Lung (tissue), 12 donors: Measurements from ENCODE around the gene PCDHGA1. TPM values are rescaled to one million over a fixed set of nuclear protein-coding genes. Genes with fewer than 3 reads are reported as not detected.

ENCODE experiments used
- ATAC-seq: fragments of 200-7000 bp; cut with Tn5 transposase; one replicate; pipeline ENCODE4 v1.9.1; 2020; ENCODE audit warnings: moderate number of reproducible peaks; ENCODE audit not compliant: insufficient read depth, low FRiP score
- DNase-seq, 3 donors: peaks; one replicate each; pipeline ENCODE4 v3.0.0-alpha.2; 2013 to 2017
- H3K27ac ChIP-seq, 2 donors: one replicate each; pipeline ENCODE4 v1.5.1; 2013; ENCODE audit warnings: mild to moderate bottlenecking in 2 of 2, moderate library complexity in 2 of 2, control low read depth in 1 of 2, inconsistent platforms in 1 of 2, low read depth in 1 of 2, low read length in 1 of 2
- H3K27me3 ChIP-seq, 3 donors: one replicate each; pipeline ENCODE4 v1.5.1; 2013; ENCODE audit warnings: low read length in 2 of 3; ENCODE audit not compliant: control insufficient read depth in 3 of 3, insufficient read depth in 3 of 3
- H3K36me3 ChIP-seq, 4 donors: one replicate each; pipeline ENCODE4 v1.5.1; 2013; ENCODE audit warnings: low read length in 4 of 4, mild to moderate bottlenecking in 1 of 4, moderate library complexity in 1 of 4; ENCODE audit not compliant: control insufficient read depth in 4 of 4, insufficient read depth in 4 of 4
- H3K4me1 ChIP-seq, 5 donors: one replicate each; pipeline ENCODE4 v1.5.1; 2013; ENCODE audit warnings: low read length in 5 of 5, mild to moderate bottlenecking in 2 of 5, moderate library complexity in 1 of 5; ENCODE audit not compliant: control insufficient read depth in 5 of 5, insufficient read depth in 5 of 5
- H3K4me3 ChIP-seq: one replicate; pipeline ENCODE4 v1.5.1; 2013; ENCODE audit warnings: mild to moderate bottlenecking, control low read depth, moderate library complexity
- H3K9ac ChIP-seq, 2 donors: one replicate each; pipeline ENCODE4 v1.5.1; 2013; ENCODE audit warnings: low read length in 2 of 2, control low read depth in 1 of 2; ENCODE audit not compliant: insufficient read depth in 1 of 2
- H3K9me3 ChIP-seq, 4 donors: one replicate each; pipeline ENCODE4 v1.5.1; 2013; ENCODE audit warnings: low read length in 3 of 4, mild to moderate bottlenecking in 1 of 4, moderate library complexity in 1 of 4; ENCODE audit not compliant: control insufficient read depth in 4 of 4, insufficient read depth in 3 of 4
- CTCF ChIP-seq: IDR thresholded peaks from 2 replicates; pipeline ENCODE4 v1.5.1; 2012; ENCODE audit warnings: mild to moderate bottlenecking; ENCODE audit errors: control extremely low read depth, extremely low read depth
- WGBS, 2 donors: extraction: QIAGEN DNeasy Blood & Tissue Kit; methylation state at CpG; one replicate each; pipeline ENCODE4 v1.1.7; 2013; 5-methylcytosine and 5-hydroxymethylcytosine counted together
- polyA plus RNA-seq, 2 donors: library from polyadenylated mRNA; stranded (reverse); fragments of 200-250 nt; gene quantifications; one replicate each; pipeline ENCODE4 v1.2.1, GENCODE V29; 2013
- total RNA-seq, 2 donors: library from RNA; depleted of rRNA in 1 of 2; stranded (reverse); fragments of >200 nt in 1 of 2; gene quantifications; one replicate each; pipeline ENCODE4 v1.2.1, GENCODE V29; 2014 to 2021
- donor health status: control.
- donor health status: control.
- donor health status: Bipolar disorder and iron deficiency.
- donor health status: healthy.
- donor health status: DM: yes; HTN: yes; CAD: no.

The PCDHGA1 gene
- total and polyA plus RNA-seq, 4 donors = 0.15 to 0.71 (median 0.36) TPM

GRCh38 chr5:141517312-141517711 lies 187.0 kb downstream of the PCDHGA1 start:
- peaks cover 6 to 32% (median 7%) of the 10 kb centered on the region in 4 donors for H3K36me3 ChIP-seq
- no peak for TF ChIP-seq CTCF

GRCh38 chr5:141517880-141518617 lies 187.7 kb downstream of the PCDHGA1 start:
- Histone ChIP-seq H3K4me1 (peaks cover 16 to 83% (median 35%) of the 10 kb centered on the region in 5 donors), H3K36me3 (peaks cover 6 to 34% (median 10%) of the 10 kb centered on the region in 4 donors), H3K9ac (no peak overlapping the region)

More at GRCh38 chr5:141517312-141517711, 187.0 kb downstream of the PCDHGA1 start:
- H3K9me3 ChIP-seq = no peaks in the 10 kb centered on the region
- H3K27me3 ChIP-seq = no peaks in the 10 kb centered on the region
- DNase-seq (no peak), ATAC-seq (no peak)
- peak overlapping the region in 1 of 2 donors; percentile 78 for H3K27ac ChIP-seq
- peaks cover 19 to 83% (median 30%) of the 10 kb centered on the region in 5 donors for H3K4me1 ChIP-seq
- 48 to 73% methylated on average over 8 of the region's 8 CpGs for WGBS, 2 donors
- H3K9ac ChIP-seq = no peak overlapping the region
- H3K4me3 ChIP-seq = no peak overlapping the region

GRCh38 chr5:141518618-141519015 lies 188.3 kb downstream of the PCDHGA1 start:
- Histone ChIP-seq H3K9ac (no peak overlapping the region), H3K27ac (peak overlapping the region in 1 of 2 donors; percentile 47), H3K4me3 (no peak overlapping the region), H3K9me3 (no peaks in the 10 kb centered on the region), H3K27me3 (no peaks in the 10 kb centered on the region), H3K36me3 (peaks cover 6 to 38% (median 10%) of the 10 kb centered on the region in 4 donors), H3K4me1 (peaks cover 15 to 83% (median 35%) of the 10 kb centered on the region in 5 donors)
- 94% methylated on average over 1 of the region's 1 CpG for WGBS, 2 donors
- ATAC-seq (no peak), DNase-seq (no peak)
- no peak for TF ChIP-seq CTCF

More at GRCh38 chr5:141517880-141518617, 187.7 kb downstream of the PCDHGA1 start:
- ATAC-seq = no peak
- 86 to 87% methylated on average over 11 of the region's 11 CpGs for WGBS, 2 donors
- peak; percentile 58 to 88 (median 74) for DNase-seq
- TF ChIP-seq CTCF = no peak
- no peaks in the 10 kb centered on the region for H3K27me3 ChIP-seq
- H3K27ac ChIP-seq = no peak overlapping the region
- no peak overlapping the region for H3K4me3 ChIP-seq
- no peaks in the 10 kb centered on the region for H3K9me3 ChIP-seq
